Mesenteric fat pad (tissue), 1 donor: Measurements from ENCODE around the gene TRIM71. TPM values are rescaled to one million over a fixed set of nuclear protein-coding genes. Genes with fewer than 3 reads are reported as not detected.
A peak's percentile ranks its signal among the peaks of the same experiment; 100 is the strongest.
"Not testable (repeated sequence)": the region's sequence is repeated elsewhere in the genome, so short reads cannot be mapped to it uniquely, and the experiment has no call there.

ENCODE experiments used
- DNase-seq: peaks from one replicate; pipeline ENCODE4 v3.0.0-alpha.2; 2020; ENCODE audit warnings: low spot score
- long read RNA-seq: library from polyadenylated mRNA; unstranded; transcript quantifications from one replicate; pipeline ENCODE4 v2.0.0, GENCODE V29; 2020
- total RNA-seq: library from RNA; stranded (reverse); fragmentation: NEBNext Ultra II Directional; extraction: Animal tissue kit (Norgen Biotek cat#: 25700); gene quantifications from one replicate; pipeline ENCODE4 v1.2.1, GENCODE V29; 2021
- donor health status: DM: yes; HTN: yes; CAD: no.

The TRIM71 gene
- total RNA-seq, result not detected
- long read RNA-seq, result 0 reads

- DNase-seq, result peak; percentile 74
Observed at GRCh38 chr3:32817558-32818228, at the start of gene TRIM71. Gene TRIM71, plus strand, starts transcription at chr3:32817997. Its CDS starts 84 bp downstream, at chr3:32818081.

GRCh38 chr3:32778389-32778788 lies 39.4 kb upstream of the TRIM71 start:
- DNase-seq, result no peak

- DNase-seq, result no peak
Observed at GRCh38 chr3:32780071-32780734, 37.6 kb upstream of the TRIM71 start.

- DNase-seq, result no peak
Observed at GRCh38 chr3:32780735-32781210, 37.0 kb upstream of the TRIM71 start.

- peak; percentile 93 for DNase-seq
Observed at GRCh38 chr3:32781211-32781968, 36.4 kb upstream of the TRIM71 start.

GRCh38 chr3:32781969-32782270 lies 35.9 kb upstream of the TRIM71 start:
- not testable (repeated sequence) for DNase-seq

GRCh38 chr3:32782407-32782806 lies 35.4 kb upstream of the TRIM71 start:
- DNase-seq, result no peak

GRCh38 chr3:32791833-32792232 lies 26.0 kb upstream of the TRIM71 start:
- no peak for DNase-seq

GRCh38 chr3:32794487-32795308 lies 23.1 kb upstream of the TRIM71 start:
- DNase-seq, result no peak

GRCh38 chr3:32796384-32796950 lies 21.3 kb upstream of the TRIM71 start:
- DNase-seq, result not testable (repeated sequence)

GRCh38 chr3:32797776-32798175 lies 20.0 kb upstream of the TRIM71 start:
- no peak for DNase-seq

GRCh38 chr3:32801440-32801839 lies 16.4 kb upstream of the TRIM71 start:
- DNase-seq, result not testable (repeated sequence)

- peak; percentile 24 for DNase-seq
Observed at GRCh38 chr3:32813180-32813579, 4.6 kb upstream of the TRIM71 start.

- peak; percentile 8 for DNase-seq
Observed at GRCh38 chr3:32814361-32814760, 3.4 kb upstream of the TRIM71 start.

- peak; percentile 8 for DNase-seq
Observed at GRCh38 chr3:32815841-32816438, 1.9 kb upstream of the TRIM71 start.

- DNase-seq, result peak; percentile 85
Observed at GRCh38 chr3:32816439-32817256, 1.1 kb upstream of the TRIM71 start.

GRCh38 chr3:32817257-32817557 lies 590 bp upstream of the TRIM71 start:
- DNase-seq, result peak; percentile 57

- peak; percentile 81 for DNase-seq
Observed at GRCh38 chr3:32818229-32818969, 602 bp downstream of the TRIM71 start.

GRCh38 chr3:32818970-32819511 lies 1.2 kb downstream of the TRIM71 start:
- DNase-seq, result no peak
